Measurements from ENCODE around the gene SARDH.

The SARDH gene

DNA sequence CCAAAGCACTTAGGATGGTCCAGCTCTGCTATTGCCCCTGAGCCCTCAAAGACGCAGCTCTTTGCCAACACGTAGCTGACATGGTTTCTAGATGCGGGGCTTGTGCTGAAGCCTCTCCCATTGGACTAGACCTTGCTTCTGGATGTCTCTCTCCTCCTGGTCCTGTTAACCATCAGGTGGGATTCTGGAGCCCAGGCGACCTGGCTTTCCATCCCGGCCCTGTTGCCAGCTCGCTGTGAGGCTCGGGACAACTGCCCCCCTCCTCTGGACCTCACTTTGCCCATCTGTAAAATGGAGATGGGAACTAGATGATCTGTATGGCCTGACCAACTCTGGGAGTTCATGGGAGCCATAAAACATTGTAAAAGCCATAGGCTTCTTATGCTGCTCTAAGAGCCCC lies 98.0 kb downstream of the SARDH start:
- TF ChIP-seq, protein P1, sequence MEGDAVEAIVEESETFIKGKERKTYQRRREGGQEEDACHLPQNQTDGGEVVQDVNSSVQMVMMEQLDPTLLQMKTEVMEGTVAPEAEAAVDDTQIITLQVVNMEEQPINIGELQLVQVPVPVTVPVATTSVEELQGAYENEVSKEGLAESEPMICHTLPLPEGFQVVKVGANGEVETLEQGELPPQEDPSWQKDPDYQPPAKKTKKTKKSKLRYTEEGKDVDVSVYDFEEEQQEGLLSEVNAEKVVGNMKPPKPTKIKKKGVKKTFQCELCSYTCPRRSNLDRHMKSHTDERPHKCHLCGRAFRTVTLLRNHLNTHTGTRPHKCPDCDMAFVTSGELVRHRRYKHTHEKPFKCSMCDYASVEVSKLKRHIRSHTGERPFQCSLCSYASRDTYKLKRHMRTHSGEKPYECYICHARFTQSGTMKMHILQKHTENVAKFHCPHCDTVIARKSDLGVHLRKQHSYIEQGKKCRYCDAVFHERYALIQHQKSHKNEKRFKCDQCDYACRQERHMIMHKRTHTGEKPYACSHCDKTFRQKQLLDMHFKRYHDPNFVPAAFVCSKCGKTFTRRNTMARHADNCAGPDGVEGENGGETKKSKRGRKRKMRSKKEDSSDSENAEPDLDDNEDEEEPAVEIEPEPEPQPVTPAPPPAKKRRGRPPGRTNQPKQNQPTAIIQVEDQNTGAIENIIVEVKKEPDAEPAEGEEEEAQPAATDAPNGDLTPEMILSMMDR (IDR thresholded peaks at IDR 0.05; ENCODE audit: low read length, missing control alignments), result no peak
- DNase-seq (ENCODE audit: low read depth), result no peak
- H3K4me3 ChIP-seq (replicated peaks; ENCODE audit: low read depth, low read length), result no peak overlapping the region

DNA sequence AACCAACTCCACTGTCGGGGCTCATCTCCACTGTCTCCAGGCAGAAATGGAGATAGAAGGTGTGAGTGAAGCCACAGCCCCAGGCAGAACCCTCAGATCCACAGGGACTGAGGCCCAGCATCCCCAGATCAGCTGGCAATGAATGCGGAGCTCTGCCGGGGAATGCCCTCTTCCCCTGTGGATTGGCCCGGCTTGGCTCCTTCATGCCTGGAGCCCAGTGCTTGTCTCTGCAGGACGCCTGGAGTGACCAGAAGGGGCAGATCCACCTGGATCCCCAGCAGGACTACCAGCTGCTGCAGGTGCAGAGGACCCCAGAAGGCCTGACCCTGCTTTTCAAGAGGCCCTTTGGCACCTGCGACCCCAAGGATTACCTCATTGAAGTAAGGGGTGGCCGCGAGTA lies 98.5 kb downstream of the SARDH start:
- H3K4me3 ChIP-seq (replicated peaks; ENCODE audit: low read depth, low read length), result no peak overlapping the region
- DNase-seq (ENCODE audit: low read depth), result no peak
- TF ChIP-seq, protein P1 (IDR thresholded peaks at IDR 0.05; ENCODE audit: low read length, missing control alignments), result no peak

DNA sequence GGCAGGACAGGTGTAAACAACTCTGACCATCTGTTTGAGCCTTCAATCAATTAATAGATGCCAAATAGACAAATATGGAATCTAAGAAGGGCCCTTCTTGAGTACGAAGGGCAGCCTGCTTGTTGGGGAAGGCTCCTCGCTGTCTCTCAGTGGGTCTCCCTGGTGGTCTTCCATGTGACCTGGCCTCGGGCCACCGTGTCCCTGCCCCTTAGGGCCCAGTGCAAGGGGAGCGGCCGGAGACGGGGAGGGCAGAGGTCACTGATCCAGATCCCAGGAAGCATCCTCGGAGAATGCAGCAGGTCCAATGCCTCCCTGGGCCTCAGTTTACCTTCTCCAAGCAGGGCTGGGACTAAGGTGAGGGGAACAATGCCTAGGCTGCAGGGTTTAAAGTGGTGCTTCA lies 99.4 kb downstream of the SARDH start:
- no peak for DNase-seq (ENCODE audit: low read depth)
- TF ChIP-seq, protein P1 (IDR thresholded peaks at IDR 0.05; ENCODE audit: low read length, missing control alignments), result no peak
- no peak overlapping the region for H3K4me3 ChIP-seq (replicated peaks; ENCODE audit: low read depth, low read length)

DNA sequence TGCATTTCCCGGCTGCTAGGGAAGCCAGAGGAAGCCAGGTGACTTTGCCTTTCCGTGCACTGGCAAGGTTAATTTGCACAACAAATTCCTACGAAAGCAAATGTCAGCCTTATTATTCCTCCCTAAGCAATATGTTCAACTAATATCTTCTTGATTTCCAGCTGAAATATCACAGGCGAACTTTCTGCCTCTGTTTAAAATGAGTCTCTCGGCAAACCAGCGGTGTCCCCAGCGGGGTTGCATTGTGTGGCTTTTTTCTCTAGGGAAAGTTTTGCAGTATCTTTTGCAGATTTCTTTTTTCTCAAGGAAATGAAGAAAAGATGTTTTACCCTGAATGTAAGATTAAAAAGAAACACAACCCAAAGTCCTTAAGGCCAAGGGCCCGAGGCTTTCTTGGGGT lies 100.1 kb downstream of the SARDH start:
- DNase-seq (ENCODE audit: low read depth), result no peak
- TF ChIP-seq, protein P1 (IDR thresholded peaks at IDR 0.05; ENCODE audit: low read length, missing control alignments), result no peak
- no peak overlapping the region for H3K4me3 ChIP-seq (replicated peaks; ENCODE audit: low read depth, low read length)

DNA sequence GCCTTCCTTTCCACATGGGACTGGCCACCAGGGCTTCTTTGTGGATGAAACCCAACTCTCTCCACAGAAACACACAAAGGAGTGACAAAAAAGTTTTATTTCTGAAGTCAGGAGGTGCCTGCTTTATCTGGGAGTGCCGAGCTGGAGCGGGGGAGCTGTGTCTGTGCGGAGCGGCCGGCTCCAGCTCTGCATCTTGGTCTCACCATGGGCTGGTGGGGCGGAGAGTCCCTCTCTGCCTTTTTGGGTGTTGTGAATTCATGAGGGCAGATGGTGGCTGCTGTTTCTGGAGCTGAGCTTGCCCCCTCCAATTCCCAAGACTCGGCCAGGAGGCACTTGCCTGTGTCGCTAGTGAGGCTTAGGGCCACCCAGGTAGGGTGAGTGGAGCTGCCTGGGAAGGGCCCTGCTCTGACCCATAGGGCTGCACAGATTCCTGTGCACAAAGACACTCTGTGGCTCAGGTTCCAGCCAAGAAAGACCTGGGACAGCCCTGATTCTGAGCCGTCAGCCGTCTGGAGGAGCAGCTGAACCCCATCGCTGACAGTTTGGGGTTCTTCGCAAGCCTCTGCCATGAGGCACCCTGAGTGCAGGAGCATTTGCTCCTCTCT lies 100.6 kb downstream of the SARDH start:
- TF ChIP-seq, protein P1 (IDR thresholded peaks at IDR 0.05; ENCODE audit: low read length, missing control alignments), result no peak
- H3K4me3 ChIP-seq (replicated peaks; ENCODE audit: low read depth, low read length), result no peak overlapping the region
- no peak for DNase-seq (ENCODE audit: low read depth)

DNA sequence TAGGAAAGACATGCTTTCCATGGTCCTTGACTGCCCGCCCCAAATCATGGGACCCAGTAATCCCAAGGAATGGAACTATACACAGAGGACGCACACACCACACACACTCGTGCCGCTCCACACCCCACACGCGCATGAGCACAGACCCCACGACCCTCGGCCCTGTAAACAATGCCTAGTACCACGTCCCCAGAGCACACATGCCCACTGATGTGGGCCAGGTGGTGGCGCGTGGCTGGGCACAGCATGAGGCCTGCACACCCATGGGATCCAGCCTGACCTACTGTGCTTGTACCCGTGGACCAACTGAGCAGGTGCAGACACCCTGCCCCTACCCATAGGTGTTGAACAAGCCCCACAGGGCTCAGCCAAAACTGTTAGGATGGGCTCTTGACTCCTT lies 101.2 kb downstream of the SARDH start:
- H3K4me3 ChIP-seq (replicated peaks; ENCODE audit: low read depth, low read length), result no peak overlapping the region
- no peak for DNase-seq (ENCODE audit: low read depth)
- TF ChIP-seq, protein P1 (IDR thresholded peaks at IDR 0.05; ENCODE audit: low read length, missing control alignments), result no peak

All from fibroblast of pulmonary artery (primary cell).